Esophagus squamous epithelium (tissue), 4 donors: Measurements from ENCODE around the gene C11orf98.

Source experiments
- CTCF ChIP-seq, 6 experiments: fragments of 450-650 bp in 4 of 6; fragments of 200-600 bp in 2 of 6; sonication (generic) in 2 of 6; IDR thresholded peaks; one replicate each; pipeline ENCODE4 v1.5.1; 2016 to 2019; ENCODE audit warnings: antibody characterized with exemption in 6 of 6, mild to moderate bottlenecking in 4 of 6, moderate library complexity in 4 of 6
- POLR2A ChIP-seq, 4 donors: fragments of 450-650 bp; IDR thresholded peaks; one replicate each; pipeline ENCODE4 v1.6.1; 2017; ENCODE audit warnings: antibody characterized with exemption in 4 of 4, mild to moderate bottlenecking in 4 of 4, moderate library complexity in 3 of 4

GRCh38 chr11:62621027-62621566 is 43.9 kb downstream of the C11orf98 start:
- TF ChIP-seq CTCF (IDR thresholded peaks at IDR 0.05) = no peak
- TF ChIP-seq POLR2A (IDR thresholded peaks at IDR 0.05) = no peak
